ENCODE measurements around the gene RAD51B.

GRCh38 chr14:68522510-68523325 is 703.1 kb downstream of the RAD51B start:
- no peak for TF ChIP-seq CTCF (IDR thresholded peaks at IDR 0.05; ENCODE audit: poor library complexity)
- no peak for TF ChIP-seq EZH2 (IDR thresholded peaks at IDR 0.05; ENCODE audit: borderline replicate concordance)

All from hepatocyte (in vitro differentiated cells).